GM23338 (cell line): ENCODE measurements around the gene RELN.

Experiments
- CREB1 ChIP-seq: fragments of 250-450 bp; sonication (Bioruptor Pico); IDR thresholded peaks from 2 replicates; pipeline ENCODE4 v1.5.0; 2020; ENCODE audit warnings: low read depth, mild to moderate bottlenecking, moderate library complexity
- EZH2 ChIP-seq: fragments of 200-600 bp; sonication (generic); IDR thresholded peaks from one replicate; pipeline ENCODE4 v1.8.0; 2017; ENCODE audit warnings: antibody characterized with exemption, mild to moderate bottlenecking, low read depth; ENCODE audit not compliant: unreplicated experiment
- EZH2phosphoT487 ChIP-seq: fragments of 200-600 bp; sonication (generic); IDR thresholded peaks from one replicate; pipeline ENCODE4 v1.8.1; 2018; ENCODE audit warnings: antibody characterized with exemption; ENCODE audit not compliant: unreplicated experiment
- JUNB ChIP-seq: IDR thresholded peaks from one replicate; pipeline ENCODE4 v1.6.1; 2016; ENCODE audit warnings: antibody characterized with exemption; ENCODE audit not compliant: unreplicated experiment
- POLR2AphosphoS5 ChIP-seq: IDR thresholded peaks from 2 replicates; pipeline ENCODE4 v1.6.1; 2016; ENCODE audit warnings: antibody characterized with exemption, low read depth
- STAT1 ChIP-seq: IDR thresholded peaks from one replicate; pipeline ENCODE4 v1.6.1; 2016; ENCODE audit warnings: antibody characterized with exemption; ENCODE audit not compliant: unreplicated experiment
- ZNF114 ChIP-seq: fragments of 250-450 bp; sonication (Bioruptor Pico); IDR thresholded peaks from 2 replicates; pipeline ENCODE4 v1.5.0; 2020; ENCODE audit warnings: mild to moderate bottlenecking, moderate library complexity
- ZNF331 ChIP-seq: fragments of 250-450 bp; sonication (Bioruptor Pico); IDR thresholded peaks from 2 replicates; pipeline ENCODE4 v1.5.0; 2020; ENCODE audit warnings: low read depth, mild to moderate bottlenecking, moderate library complexity
- TF ChIP-seq, protein P1 (sequence below), 2 experiments: fragments of 200-600 bp in 1 of 2; sonication (generic) in 1 of 2; conservative IDR thresholded peaks; 2 replicates each; pipeline versions ENCODE4 v1.5.1 to v1.6.1; 2016 to 2017; ENCODE audit warnings: antibody characterized with exemption in 2 of 2, low read depth in 2 of 2, mild to moderate bottlenecking in 2 of 2, moderate library complexity in 1 of 2
- TF ChIP-seq, protein P2 (sequence below): IDR thresholded peaks from one replicate; pipeline ENCODE4 v1.6.1; 2018; ENCODE audit warnings: antibody characterized with exemption; ENCODE audit not compliant: unreplicated experiment
- TF ChIP-seq, protein P3 (sequence below): fragments of 250-450 bp; sonication (Bioruptor Pico); IDR thresholded peaks from 2 replicates; pipeline ENCODE4 v1.5.0; 2020; ENCODE audit warnings: mild to moderate bottlenecking, moderate library complexity
- TF ChIP-seq, protein P4 (sequence below): IDR thresholded peaks from 2 replicates; pipeline ENCODE4 v1.6.1; 2016; ENCODE audit warnings: antibody characterized with exemption

DNA sequence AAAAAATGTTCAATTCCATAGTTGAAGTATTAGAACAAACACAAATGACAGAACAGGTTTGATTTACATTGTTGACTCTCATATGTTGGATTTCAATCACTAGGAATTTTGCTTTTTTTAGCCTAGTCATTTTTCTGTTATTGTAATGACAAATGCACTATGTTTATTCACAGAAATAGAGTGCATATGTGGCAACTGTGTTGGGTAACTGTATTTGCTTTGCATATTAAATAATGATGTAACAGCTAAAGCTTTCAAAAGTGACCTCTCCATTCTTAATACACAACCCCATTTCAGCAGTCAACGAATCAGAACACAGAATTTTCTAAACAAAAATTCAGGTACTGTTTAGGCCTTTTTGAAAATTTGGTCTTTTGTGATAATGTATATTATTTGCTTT, 489.5 kb downstream of the RELN start:
- TF ChIP-seq, protein P1, sequence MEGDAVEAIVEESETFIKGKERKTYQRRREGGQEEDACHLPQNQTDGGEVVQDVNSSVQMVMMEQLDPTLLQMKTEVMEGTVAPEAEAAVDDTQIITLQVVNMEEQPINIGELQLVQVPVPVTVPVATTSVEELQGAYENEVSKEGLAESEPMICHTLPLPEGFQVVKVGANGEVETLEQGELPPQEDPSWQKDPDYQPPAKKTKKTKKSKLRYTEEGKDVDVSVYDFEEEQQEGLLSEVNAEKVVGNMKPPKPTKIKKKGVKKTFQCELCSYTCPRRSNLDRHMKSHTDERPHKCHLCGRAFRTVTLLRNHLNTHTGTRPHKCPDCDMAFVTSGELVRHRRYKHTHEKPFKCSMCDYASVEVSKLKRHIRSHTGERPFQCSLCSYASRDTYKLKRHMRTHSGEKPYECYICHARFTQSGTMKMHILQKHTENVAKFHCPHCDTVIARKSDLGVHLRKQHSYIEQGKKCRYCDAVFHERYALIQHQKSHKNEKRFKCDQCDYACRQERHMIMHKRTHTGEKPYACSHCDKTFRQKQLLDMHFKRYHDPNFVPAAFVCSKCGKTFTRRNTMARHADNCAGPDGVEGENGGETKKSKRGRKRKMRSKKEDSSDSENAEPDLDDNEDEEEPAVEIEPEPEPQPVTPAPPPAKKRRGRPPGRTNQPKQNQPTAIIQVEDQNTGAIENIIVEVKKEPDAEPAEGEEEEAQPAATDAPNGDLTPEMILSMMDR (conservative IDR thresholded peaks at IDR 0.05; ENCODE audit: low read depth in 2 of 2): no peak
- TF ChIP-seq EZH2 (no peak), POLR2AphosphoS5 (no peak), JUNB (no peak), EZH2phosphoT487 (no peak), ZNF331 (no peak), ZNF114 (CRISPR knock-in tag) (no peak), CREB1 (CRISPR knock-in tag) (no peak), STAT1 (no peak)
- TF ChIP-seq, protein P2, sequence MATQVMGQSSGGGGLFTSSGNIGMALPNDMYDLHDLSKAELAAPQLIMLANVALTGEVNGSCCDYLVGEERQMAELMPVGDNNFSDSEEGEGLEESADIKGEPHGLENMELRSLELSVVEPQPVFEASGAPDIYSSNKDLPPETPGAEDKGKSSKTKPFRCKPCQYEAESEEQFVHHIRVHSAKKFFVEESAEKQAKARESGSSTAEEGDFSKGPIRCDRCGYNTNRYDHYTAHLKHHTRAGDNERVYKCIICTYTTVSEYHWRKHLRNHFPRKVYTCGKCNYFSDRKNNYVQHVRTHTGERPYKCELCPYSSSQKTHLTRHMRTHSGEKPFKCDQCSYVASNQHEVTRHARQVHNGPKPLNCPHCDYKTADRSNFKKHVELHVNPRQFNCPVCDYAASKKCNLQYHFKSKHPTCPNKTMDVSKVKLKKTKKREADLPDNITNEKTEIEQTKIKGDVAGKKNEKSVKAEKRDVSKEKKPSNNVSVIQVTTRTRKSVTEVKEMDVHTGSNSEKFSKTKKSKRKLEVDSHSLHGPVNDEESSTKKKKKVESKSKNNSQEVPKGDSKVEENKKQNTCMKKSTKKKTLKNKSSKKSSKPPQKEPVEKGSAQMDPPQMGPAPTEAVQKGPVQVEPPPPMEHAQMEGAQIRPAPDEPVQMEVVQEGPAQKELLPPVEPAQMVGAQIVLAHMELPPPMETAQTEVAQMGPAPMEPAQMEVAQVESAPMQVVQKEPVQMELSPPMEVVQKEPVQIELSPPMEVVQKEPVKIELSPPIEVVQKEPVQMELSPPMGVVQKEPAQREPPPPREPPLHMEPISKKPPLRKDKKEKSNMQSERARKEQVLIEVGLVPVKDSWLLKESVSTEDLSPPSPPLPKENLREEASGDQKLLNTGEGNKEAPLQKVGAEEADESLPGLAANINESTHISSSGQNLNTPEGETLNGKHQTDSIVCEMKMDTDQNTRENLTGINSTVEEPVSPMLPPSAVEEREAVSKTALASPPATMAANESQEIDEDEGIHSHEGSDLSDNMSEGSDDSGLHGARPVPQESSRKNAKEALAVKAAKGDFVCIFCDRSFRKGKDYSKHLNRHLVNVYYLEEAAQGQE: no peak
- TF ChIP-seq, protein P3, sequence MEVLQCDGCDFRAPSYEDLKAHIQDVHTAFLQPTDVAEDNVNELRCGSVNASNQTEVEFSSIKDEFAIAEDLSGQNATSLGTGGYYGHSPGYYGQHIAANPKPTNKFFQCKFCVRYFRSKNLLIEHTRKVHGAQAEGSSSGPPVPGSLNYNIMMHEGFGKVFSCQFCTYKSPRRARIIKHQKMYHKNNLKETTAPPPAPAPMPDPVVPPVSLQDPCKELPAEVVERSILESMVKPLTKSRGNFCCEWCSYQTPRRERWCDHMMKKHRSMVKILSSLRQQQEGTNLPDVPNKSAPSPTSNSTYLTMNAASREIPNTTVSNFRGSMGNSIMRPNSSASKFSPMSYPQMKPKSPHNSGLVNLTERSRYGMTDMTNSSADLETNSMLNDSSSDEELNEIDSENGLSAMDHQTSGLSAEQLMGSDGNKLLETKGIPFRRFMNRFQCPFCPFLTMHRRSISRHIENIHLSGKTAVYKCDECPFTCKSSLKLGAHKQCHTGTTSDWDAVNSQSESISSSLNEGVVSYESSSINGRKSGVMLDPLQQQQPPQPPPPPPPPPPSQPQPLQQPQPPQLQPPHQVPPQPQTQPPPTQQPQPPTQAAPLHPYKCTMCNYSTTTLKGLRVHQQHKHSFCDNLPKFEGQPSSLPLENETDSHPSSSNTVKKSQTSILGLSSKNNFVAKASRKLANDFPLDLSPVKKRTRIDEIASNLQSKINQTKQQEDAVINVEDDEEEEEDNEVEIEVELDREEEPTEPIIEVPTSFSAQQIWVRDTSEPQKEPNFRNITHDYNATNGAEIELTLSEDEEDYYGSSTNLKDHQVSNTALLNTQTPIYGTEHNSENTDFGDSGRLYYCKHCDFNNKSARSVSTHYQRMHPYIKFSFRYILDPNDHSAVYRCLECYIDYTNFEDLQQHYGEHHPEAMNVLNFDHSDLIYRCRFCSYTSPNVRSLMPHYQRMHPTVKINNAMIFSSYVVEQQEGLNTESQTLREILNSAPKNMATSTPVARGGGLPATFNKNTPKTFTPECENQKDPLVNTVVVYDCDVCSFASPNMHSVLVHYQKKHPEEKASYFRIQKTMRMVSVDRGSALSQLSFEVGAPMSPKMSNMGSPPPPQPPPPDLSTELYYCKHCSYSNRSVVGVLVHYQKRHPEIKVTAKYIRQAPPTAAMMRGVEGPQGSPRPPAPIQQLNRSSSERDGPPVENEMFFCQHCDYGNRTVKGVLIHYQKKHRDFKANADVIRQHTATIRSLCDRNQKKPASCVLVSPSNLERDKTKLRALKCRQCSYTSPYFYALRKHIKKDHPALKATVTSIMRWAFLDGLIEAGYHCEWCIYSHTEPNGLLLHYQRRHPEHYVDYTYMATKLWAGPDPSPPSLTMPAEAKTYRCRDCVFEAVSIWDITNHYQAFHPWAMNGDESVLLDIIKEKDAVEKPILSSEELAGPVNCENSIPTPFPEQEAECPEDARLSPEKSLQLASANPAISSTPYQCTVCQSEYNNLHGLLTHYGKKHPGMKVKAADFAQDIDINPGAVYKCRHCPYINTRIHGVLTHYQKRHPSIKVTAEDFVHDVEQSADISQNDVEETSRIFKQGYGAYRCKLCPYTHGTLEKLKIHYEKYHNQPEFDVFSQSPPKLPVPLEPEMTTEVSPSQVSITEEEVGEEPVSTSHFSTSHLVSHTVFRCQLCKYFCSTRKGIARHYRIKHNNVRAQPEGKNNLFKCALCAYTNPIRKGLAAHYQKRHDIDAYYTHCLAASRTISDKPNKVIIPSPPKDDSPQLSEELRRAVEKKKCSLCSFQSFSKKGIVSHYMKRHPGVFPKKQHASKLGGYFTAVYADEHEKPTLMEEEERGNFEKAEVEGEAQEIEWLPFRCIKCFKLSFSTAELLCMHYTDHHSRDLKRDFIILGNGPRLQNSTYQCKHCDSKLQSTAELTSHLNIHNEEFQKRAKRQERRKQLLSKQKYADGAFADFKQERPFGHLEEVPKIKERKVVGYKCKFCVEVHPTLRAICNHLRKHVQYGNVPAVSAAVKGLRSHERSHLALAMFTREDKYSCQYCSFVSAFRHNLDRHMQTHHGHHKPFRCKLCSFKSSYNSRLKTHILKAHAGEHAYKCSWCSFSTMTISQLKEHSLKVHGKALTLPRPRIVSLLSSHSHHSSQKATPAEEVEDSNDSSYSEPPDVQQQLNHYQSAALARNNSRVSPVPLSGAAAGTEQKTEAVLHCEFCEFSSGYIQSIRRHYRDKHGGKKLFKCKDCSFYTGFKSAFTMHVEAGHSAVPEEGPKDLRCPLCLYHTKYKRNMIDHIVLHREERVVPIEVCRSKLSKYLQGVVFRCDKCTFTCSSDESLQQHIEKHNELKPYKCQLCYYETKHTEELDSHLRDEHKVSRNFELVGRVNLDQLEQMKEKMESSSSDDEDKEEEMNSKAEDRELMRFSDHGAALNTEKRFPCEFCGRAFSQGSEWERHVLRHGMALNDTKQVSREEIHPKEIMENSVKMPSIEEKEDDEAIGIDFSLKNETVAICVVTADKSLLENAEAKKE: no peak
- TF ChIP-seq, protein P4, sequence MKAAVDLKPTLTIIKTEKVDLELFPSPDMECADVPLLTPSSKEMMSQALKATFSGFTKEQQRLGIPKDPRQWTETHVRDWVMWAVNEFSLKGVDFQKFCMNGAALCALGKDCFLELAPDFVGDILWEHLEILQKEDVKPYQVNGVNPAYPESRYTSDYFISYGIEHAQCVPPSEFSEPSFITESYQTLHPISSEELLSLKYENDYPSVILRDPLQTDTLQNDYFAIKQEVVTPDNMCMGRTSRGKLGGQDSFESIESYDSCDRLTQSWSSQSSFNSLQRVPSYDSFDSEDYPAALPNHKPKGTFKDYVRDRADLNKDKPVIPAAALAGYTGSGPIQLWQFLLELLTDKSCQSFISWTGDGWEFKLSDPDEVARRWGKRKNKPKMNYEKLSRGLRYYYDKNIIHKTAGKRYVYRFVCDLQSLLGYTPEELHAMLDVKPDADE: no peak
